Activated CD4-positive, alpha-beta T cell treated with anti-CD3 and anti-CD28 coated beads, Interleukin-2, amount 50 U/mL, for 4 hours (primary cell): Measurements from ENCODE around the gene FOXN1.
"Not testable (repeated sequence)": the region's sequence is repeated elsewhere in the genome, so short reads cannot be mapped to it uniquely, and the experiment has no call there.

Experiments used
- DNase-seq, 2 experiments: peaks; one replicate each; pipeline ENCODE4 v3.0.0-alpha.2; 2020

FOXN1 gene

GRCh38 chr17:28505986-28506665 is at the start of gene FOXN1:
Gene FOXN1 (plus strand): TSS chr17:28506348. CDS start chr17:28523970, 17,622 bp downstream.
- no peak for DNase-seq

- DNase-seq, result no peak
Measured at GRCh38 chr17:28457890-28458289, 48.3 kb upstream of the FOXN1 start.

GRCh38 chr17:28458881-28459280 is 47.3 kb upstream of the FOXN1 start:
- DNase-seq, result not testable (repeated sequence)

GRCh38 chr17:28460901-28461300 is 45.2 kb upstream of the FOXN1 start:
- no peak for DNase-seq

GRCh38 chr17:28466001-28466400 is 40.1 kb upstream of the FOXN1 start:
- DNase-seq, result no peak

- no peak for DNase-seq
Measured at GRCh38 chr17:28466521-28467048, 39.6 kb upstream of the FOXN1 start.

GRCh38 chr17:28467456-28468025 is 38.6 kb upstream of the FOXN1 start:
- no peak for DNase-seq

GRCh38 chr17:28468033-28468735 is 38.0 kb upstream of the FOXN1 start:
- not testable (repeated sequence) for DNase-seq

- DNase-seq, result no peak
Measured at GRCh38 chr17:28468781-28469180, 37.4 kb upstream of the FOXN1 start.

- no peak for DNase-seq
Measured at GRCh38 chr17:28469376-28469775, 36.8 kb upstream of the FOXN1 start.

- DNase-seq, result no peak
Measured at GRCh38 chr17:28470266-28470913, 35.8 kb upstream of the FOXN1 start.

- no peak for DNase-seq
Measured at GRCh38 chr17:28470914-28471366, 35.2 kb upstream of the FOXN1 start.

- no peak for DNase-seq
Measured at GRCh38 chr17:28471531-28472342, 34.4 kb upstream of the FOXN1 start.

- no peak for DNase-seq
Measured at GRCh38 chr17:28472871-28473497, 33.2 kb upstream of the FOXN1 start.

- DNase-seq, result no peak
Measured at GRCh38 chr17:28473542-28473941, 32.6 kb upstream of the FOXN1 start, which contains the start of gene SLC13A2. Gene SLC13A2 (plus strand): TSS chr17:28473644. CDS start chr17:28473713, 69 bp downstream.

- DNase-seq, result no peak
Measured at GRCh38 chr17:28474111-28474531, 32.0 kb upstream of the FOXN1 start.

GRCh38 chr17:28475151-28475900 is 30.8 kb upstream of the FOXN1 start:
- no peak for DNase-seq

GRCh38 chr17:28476076-28476865 is 29.9 kb upstream of the FOXN1 start:
- no peak for DNase-seq

GRCh38 chr17:28477928-28478327 is 28.2 kb upstream of the FOXN1 start:
- no peak for DNase-seq
